ENCODE data around the gene TBC1D7.
"Not testable (repeated sequence)": the region's sequence is repeated elsewhere in the genome, so short reads cannot be mapped to it uniquely, and the experiment has no call there.

The TBC1D7 gene

DNA sequence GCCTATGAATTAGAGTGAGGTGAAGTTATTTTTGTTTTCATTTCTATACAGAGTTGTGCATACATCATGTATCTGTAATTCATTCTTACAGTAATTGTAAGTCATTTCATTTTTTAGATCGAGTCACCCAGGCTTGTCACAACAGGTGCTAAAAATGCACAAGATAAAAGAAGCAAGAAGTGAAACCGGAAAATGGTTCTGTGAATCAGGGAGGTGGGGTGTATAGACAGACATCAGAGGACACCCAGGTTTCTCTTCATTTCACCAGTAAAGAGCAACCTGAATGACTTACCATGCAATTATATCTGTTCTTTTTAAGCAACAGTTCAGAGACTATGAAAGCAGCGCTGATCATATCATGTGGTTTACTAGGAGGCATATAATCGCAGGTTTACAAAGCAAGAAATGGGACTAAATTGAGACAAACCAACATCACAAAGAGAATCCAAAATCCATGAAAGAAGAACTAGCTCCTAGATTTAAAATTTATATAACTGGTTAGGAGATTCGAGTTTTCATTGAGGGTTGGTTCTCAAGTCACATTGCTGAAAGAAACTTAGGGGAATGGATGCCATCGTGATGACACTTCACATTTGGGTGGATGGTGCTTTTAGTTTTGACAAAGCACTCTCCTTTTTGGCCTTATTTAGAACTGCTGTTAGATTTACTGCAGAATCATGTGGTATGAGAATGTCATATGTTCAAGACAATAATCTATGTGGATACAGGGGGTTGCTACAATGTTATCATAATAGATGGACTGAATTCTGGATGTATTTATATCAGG lies 27.9 kb upstream of the TBC1D7 start:
- no peak for DNase-seq (ENCODE audit: low spot score)

DNA sequence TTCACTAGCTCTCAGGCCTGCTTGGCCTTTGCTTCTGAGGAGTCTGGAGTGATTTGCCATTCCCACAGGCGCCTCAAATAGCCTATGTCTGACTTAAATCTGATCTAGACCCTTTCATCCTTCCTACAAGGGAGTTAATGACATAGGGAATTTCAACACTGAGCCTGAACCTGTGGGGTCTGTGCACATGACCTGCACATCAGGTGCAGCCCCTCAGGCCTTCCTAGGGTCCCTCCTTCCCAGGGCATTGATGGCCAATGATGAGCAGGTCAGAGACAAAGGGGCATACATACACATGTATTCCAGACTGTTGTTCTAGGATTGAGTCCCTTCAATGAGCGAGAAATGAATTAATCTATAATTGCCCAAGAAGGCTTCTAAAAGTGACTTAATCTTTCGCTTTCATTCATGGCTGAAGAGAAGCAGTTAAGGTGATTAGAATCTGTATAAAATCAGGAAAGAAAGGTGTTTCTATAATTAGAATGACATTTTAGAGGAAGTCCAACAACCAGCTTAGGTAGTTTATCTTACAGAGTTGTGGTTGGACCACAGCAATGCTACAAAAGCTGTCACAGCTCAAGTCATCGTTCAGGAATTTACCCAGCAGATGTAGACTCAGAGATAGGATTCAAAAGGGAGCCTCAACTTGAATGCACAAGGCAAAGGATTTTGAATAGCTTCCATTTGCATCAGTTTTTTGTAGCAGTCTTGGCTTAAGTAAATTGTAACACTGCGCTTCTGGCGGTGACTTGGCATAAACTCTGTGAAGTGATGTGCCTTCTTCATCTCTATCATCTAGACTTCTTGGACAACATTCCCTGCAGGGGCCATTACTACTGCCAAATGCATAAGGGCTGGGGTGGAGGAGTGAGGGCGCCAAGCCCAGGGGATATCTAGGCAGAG lies 27.0 kb upstream of the TBC1D7 start:
- no peak for DNase-seq (ENCODE audit: low spot score)

DNA sequence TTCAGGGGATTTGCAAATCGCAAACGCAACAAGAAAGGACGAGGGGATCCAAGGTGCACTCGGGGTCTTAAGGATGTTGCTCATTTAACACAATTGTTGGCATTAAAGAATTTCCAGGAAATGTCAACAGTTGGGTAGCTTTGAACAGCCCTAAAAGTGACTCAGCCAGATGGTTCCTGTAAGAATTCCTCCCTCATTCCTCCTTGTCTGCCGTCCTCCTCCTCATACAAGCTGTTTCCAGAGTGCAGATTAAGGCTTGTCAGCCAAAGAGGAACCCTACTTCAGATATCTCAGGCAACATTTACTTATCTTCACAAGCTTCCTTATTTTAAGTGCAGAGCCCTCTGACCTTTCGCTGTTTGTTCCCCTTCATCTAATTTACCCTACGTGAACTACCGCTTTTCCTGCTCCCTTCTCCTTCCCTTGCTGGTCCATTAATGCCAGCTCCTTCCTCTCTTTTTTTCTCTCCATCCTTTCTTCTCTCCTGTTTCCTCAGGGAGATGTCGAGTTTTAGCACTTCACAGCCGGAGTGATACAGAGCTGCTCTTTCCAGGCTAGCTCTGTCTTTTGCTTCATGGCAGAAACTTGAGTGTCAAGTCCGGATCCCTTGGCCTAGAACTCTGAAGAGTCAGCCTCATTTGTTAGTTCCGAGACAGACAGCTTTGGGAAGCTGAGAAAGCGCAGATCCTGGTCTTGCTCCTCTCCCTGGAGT lies 26.1 kb upstream of the TBC1D7 start:
- DNase-seq (ENCODE audit: low spot score): no peak

- DNase-seq (ENCODE audit: low spot score): no peak
These were observed 23.8 kb upstream of the TBC1D7 start for GRCh38 chr6:13352165-13352564.

DNA sequence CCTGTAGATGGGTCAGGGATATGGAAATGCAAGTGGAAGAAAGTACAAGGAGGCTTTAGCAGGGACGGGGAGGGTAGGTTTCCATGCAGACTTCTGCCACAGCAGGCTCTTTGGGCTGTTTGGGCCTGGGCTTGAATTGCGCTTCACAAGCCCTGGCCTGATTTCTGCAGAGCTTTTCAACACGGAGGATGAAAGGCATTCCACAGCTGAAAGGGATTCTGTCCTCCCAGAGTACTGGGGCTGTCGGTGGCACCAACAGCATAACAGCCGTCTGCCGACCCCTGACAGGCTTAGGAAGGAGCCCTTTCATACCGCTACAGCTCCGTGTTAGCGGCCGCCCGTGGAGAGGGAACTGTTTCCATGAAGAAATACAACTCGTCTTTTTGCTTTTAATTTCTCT lies 22.9 kb upstream of the TBC1D7 start:
- no peak for DNase-seq (ENCODE audit: low spot score)

DNA sequence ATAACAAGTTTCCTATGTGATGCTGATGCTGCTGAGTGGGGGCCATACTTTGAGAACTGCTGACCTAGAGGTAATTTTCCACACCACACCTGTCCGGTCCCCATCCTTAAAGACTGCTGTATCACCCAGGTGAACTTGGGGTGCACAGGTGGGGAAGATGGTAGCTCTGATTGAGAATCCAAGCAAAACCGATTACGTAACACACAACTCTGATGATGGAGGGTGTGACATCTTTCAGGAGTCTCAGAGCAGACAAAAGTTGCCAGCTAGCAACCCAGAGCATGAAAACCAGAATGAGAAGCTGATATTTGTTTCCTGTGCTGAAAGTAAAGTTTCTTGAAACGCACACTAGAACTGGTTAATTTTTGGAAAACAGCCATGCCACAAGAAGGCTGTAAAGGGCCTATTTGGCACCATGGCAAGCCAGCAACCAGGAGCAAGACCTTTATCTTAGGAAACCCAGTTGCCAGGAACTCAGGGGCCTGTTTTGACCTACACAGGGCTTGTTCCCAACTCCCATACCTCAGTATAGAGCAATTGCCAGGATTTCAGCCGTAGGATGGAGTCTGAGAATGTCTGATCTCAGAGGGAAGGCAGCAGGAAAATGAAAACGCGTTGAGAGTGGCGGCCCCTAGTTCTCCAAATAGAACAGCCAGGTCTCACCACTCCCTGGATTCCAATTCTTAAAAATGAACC lies 21.6 kb upstream of the TBC1D7 start:
- no peak for DNase-seq (ENCODE audit: low spot score)

- DNase-seq (ENCODE audit: low spot score): no peak
These were observed 20.2 kb upstream of the TBC1D7 start for GRCh38 chr6:13348334-13349113.

DNA sequence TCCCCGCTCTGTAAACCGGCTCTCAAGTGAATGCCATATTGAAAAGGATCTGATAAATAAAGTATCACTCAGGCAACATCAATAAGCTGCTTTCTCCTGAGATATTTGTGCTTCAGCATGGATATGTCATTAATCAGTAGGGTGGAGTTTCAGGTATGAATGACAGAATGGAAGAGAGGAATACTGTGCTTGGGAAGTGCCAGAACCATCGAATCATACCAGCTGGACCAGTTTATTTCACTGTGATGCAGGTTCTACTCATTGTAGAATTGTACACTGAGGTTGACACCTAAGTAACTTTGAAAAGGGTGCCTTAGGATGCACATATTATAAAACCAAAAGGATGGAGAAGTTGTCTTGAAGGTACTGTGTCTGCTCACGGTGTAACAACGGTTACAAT lies 17.9 kb upstream of the TBC1D7 start:
- DNase-seq (ENCODE audit: low spot score): no peak

DNA sequence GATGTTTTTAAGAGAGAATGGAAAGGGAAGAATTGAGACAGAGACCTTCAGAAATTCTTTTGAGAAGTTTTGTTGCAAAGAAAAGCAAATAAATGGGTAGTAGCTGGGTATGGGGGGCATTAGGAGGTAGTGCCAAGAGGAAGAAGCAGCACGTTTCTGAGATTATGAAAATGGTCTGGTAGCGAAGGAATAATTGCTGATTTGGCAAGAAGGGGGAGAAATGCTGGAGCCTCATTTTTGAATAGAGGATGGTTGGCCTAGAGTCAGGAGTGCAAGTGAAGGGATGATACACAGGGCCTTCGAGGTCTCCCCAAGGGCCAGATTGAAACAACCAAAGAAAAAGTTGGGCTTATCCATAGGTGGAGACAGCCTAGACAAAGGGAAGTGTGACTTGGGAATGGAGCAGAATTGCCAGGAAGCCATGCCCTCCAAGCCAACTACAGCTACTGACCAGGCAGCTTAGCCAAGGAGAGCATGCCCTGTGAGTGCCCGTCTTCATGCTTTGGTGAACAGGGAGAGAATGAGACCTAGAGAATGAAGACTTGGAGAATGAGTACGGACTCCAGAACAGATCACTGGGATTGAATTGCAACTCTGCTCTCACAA lies 14.2 kb upstream of the TBC1D7 start:
- DNase-seq (ENCODE audit: low spot score): no peak

DNA sequence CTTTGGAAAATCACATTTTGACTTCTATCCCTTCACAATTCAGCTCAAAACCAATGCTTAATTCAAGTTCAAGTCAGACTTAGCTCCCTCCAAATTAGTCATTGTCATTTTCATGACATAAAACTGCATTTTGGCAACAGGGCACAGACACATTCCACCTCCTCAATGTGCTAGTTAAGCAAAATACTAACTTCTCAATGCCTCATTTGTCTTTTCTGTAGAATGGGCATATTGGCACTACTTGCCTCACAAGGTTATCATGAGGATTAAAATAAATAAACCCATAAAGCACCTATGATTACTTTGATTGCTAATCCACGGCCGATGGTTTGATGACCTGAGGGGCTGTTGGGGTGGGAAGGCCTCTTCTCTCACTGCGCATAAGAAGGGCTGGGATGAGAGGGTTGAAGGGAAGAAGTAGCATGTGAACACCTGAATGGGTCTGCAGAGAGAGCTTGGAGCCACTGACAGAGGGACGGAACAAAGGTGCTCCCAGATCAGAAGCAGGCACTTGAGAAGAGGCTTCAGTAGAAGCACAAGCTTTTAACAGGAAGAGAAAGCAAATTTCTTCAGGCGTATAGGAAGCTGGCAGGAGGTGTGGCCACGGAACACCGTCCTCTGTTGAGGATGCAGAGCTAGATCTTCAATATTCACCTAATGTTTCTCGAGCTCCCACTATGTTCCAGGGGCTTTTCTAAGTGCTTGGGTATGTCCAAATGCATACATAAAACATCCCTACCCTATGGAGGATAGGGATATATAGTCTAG lies 11.7 kb upstream of the TBC1D7 start:
- no peak for DNase-seq (ENCODE audit: low spot score)

DNA sequence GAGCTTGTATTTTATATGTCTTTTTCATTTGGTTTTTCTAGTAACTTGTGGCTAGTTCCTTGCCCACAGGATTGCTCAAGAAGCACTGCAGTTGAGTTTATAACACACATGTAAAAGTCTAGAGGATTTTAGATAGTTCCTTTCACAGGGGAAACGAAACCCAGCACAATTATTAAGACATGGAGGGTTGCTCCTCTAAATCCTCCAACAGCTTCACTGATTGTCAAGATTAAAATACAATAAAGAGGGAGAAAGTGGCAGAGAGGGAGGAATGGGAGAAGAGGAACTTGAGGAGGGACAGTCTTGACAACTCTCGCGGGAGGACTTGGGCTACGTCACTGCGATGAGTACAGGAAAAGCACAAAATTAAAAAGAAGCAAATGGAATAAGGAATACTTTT lies 9.7 kb upstream of the TBC1D7 start:
- no peak for DNase-seq (ENCODE audit: low spot score)

- peak; percentile 81 for DNase-seq (ENCODE audit: low spot score)
These were observed 8.2 kb upstream of the TBC1D7 start for GRCh38 chr6:13336553-13336952.

- peak; percentile 78 for DNase-seq (ENCODE audit: low spot score)
These were observed 6.6 kb upstream of the TBC1D7 start for GRCh38 chr6:13334953-13335352.

GRCh38 chr6:13332349-13332706 lies 4.0 kb upstream of the TBC1D7 start:
- no peak for DNase-seq (ENCODE audit: low spot score)

GRCh38 chr6:13331516-13332348 lies 3.4 kb upstream of the TBC1D7 start:
- peak; percentile 74 for DNase-seq (ENCODE audit: low spot score)

GRCh38 chr6:13328875-13329183 lies 492 bp upstream of the TBC1D7 start:
- no peak for DNase-seq (ENCODE audit: low spot score)

DNA sequence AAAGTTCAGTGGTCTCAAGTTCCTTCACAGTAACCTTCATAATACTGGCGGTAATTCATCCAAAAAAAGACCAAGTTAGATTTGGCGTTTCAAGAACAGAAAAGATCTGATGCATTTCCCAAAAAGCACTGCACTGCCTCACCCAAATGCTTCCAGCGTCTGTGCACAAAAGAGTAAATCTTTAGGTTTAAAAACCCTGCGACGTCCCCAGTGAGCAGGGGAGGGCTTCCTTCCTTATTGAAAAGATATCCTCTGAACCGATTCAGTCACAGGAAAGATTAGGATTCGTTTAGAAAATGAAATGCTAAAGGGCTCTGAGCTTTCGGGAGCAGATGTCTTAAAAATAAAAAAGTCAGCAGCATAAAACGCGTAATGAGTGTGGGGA lies 654 bp downstream of the TBC1D7 start:
- DNase-seq (ENCODE audit: low spot score): peak; percentile 27

- DNase-seq (ENCODE audit: low spot score): not testable (repeated sequence)
These were observed 2.2 kb downstream of the TBC1D7 start for GRCh38 chr6:13326031-13326586.
